OCI-LY3 (cell line): ENCODE data around the gene MYLK.

ENCODE experiments used
- EZH2phosphoT487 ChIP-seq: fragments of 200-600 bp; shearing (Covaris generic); IDR thresholded peaks from 2 replicates; pipeline ENCODE4 v1.6.1; 2018; ENCODE audit warnings: antibody characterized with exemption, mixed run types, low read depth
- TF ChIP-seq, protein P1 (sequence below): fragments of 200-600, 300-600 bp; sonication (generic); IDR thresholded peaks from 2 replicates; pipeline ENCODE4 v1.5.1; 2014; ENCODE audit warnings: antibody characterized with exemption, low read length, low read depth

DNA sequence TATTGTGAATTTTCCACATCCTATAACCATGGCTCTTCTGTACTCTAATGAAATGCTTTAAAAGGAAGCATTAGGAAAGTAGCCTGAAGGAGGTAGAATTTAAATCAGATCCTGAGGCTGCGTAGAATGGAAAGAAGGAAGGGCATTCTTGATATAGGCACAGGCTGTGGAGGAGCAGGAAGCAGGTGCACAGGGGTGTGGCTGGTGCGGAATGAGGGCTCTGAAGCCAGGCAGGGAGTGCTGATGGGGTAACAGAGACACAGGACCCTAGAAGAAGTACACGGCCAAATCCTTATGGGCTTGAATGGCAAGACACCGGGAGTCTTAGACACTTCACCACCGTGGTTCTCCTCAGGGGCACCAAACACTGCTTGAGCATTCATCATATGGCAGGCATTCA lies 97.0 kb downstream of the MYLK start:
- TF ChIP-seq, protein P1, sequence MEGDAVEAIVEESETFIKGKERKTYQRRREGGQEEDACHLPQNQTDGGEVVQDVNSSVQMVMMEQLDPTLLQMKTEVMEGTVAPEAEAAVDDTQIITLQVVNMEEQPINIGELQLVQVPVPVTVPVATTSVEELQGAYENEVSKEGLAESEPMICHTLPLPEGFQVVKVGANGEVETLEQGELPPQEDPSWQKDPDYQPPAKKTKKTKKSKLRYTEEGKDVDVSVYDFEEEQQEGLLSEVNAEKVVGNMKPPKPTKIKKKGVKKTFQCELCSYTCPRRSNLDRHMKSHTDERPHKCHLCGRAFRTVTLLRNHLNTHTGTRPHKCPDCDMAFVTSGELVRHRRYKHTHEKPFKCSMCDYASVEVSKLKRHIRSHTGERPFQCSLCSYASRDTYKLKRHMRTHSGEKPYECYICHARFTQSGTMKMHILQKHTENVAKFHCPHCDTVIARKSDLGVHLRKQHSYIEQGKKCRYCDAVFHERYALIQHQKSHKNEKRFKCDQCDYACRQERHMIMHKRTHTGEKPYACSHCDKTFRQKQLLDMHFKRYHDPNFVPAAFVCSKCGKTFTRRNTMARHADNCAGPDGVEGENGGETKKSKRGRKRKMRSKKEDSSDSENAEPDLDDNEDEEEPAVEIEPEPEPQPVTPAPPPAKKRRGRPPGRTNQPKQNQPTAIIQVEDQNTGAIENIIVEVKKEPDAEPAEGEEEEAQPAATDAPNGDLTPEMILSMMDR, result no peak
- no peak for TF ChIP-seq EZH2phosphoT487
